Caco-2 (cell line): Measurements from ENCODE around the gene CCDC85C. TPM values are rescaled to one million over a fixed set of nuclear protein-coding genes. Genes with fewer than 3 reads are reported as not detected.

Source experiments
- BruUV-seq: library from RNA; stranded (reverse); fragments of 400-500 nt; replicated peaks from 2 replicates; lab custom pipeline; 2021; lab: Mats Ljungman, UMichigan
- CTCF ChIA-PET: fragments of 300-600 bp; sonication (Branson Sonifier 250); formaldehyde crosslinking; loops from one replicate; lab custom pipeline; 2022; ENCODE audit warnings: antibody characterized with exemption; lab: Charles Lee
- POLR2A ChIA-PET: fragments of 300-600 bp; sonication (Branson Sonifier 250); formaldehyde crosslinking; loops from one replicate; lab custom pipeline; 2022; ENCODE audit warnings: antibody characterized with exemption; lab: Charles Lee
- DNase-seq, 2 experiments: peaks; one replicate each; pipeline versions ENCODE4 v3.0.0 to v3.0.0-alpha.2; 2020 to 2022
- H3K27me3 ChIP-seq: replicated peaks from 2 replicates; pipeline ENCODE4 v1.6.0; 2011; ENCODE audit warnings: low read length; ENCODE audit not compliant: control insufficient read depth, insufficient read depth
- H3K36me3 ChIP-seq: 2 replicates; pipeline ENCODE4 v1.5.1; 2011; ENCODE audit warnings: low read length; ENCODE audit not compliant: control insufficient read depth, insufficient read depth
- H3K4me1 ChIP-seq: fragments of 250-450 bp; sonication (Bioruptor Pico); 2 replicates; pipeline ENCODE4 v1.5.1; 2020; ENCODE audit warnings: mild to moderate bottlenecking
- H3K4me3 ChIP-seq: 2 replicates; pipeline ENCODE4 v1.5.1; 2011; ENCODE audit warnings: low read depth, mild to moderate bottlenecking, control low read depth, low read length
- H3K9me3 ChIP-seq: fragments of 250-450 bp; sonication (Bioruptor Pico); 2 replicates; pipeline ENCODE4 v1.5.1; 2020; ENCODE audit warnings: mild to moderate bottlenecking, moderate library complexity
- H3K27ac Mint-ChIP-seq: one replicate; pipeline ENCODE4 v1.8.0; 2022; ENCODE audit warnings: mixed read lengths; ENCODE audit not compliant: unreplicated experiment
- H3K27me3 Mint-ChIP-seq: one replicate; pipeline ENCODE4 v1.8.0; 2022; ENCODE audit warnings: mixed read lengths; ENCODE audit not compliant: insufficient read depth, unreplicated experiment
- H3K36me3 Mint-ChIP-seq: one replicate; pipeline ENCODE4 v1.8.0; 2022; ENCODE audit warnings: mild to moderate bottlenecking, mixed read lengths; ENCODE audit not compliant: insufficient read depth, unreplicated experiment
- H3K4me1 Mint-ChIP-seq: one replicate; pipeline ENCODE4 v1.8.0; 2022; ENCODE audit warnings: low read depth, mixed read lengths; ENCODE audit not compliant: unreplicated experiment
- H3K4me3 Mint-ChIP-seq: one replicate; pipeline ENCODE4 v1.8.0; 2022; ENCODE audit warnings: mild to moderate bottlenecking, moderate library complexity, mixed read lengths; ENCODE audit not compliant: unreplicated experiment
- H3K9me3 Mint-ChIP-seq: one replicate; pipeline ENCODE4 v1.8.0; 2022; ENCODE audit warnings: mixed read lengths; ENCODE audit not compliant: unreplicated experiment
- intact Hi-C: fragments of 100-400 bp; cut with micrococcal nuclease; formaldehyde crosslinking; loops from one replicate; pipeline ENCODE4 v1.10.0; 2022; ENCODE audit not compliant: unreplicated experiment
- total RNA-seq: library from RNA; stranded (reverse); gene quantifications from 2 replicates; pipeline ENCODE4 v1.2.3, GENCODE V29; 2022
- TF ChIP-seq, protein P1 (sequence below), 2 experiments: fragments of 200-600 bp in 1 of 2; IDR thresholded peaks; 1 replicate in 1 of 2; 2 replicates in 1 of 2; pipeline versions ENCODE4 v1.5.1 to v1.8.0; 2011 to 2022; ENCODE audit warnings: antibody characterized with exemption in 1 of 2, control low read depth in 1 of 2, inconsistent platforms in 1 of 2, low read depth in 1 of 2, low read length in 1 of 2, mild to moderate bottlenecking in 1 of 2, moderate library complexity in 1 of 2; ENCODE audit not compliant: insufficient read depth in 1 of 2, severe bottlenecking in 1 of 2, unreplicated experiment in 1 of 2

The CCDC85C gene
- total RNA-seq, 1 experiment from 2014 or later: 76.2 TPM

DNA sequence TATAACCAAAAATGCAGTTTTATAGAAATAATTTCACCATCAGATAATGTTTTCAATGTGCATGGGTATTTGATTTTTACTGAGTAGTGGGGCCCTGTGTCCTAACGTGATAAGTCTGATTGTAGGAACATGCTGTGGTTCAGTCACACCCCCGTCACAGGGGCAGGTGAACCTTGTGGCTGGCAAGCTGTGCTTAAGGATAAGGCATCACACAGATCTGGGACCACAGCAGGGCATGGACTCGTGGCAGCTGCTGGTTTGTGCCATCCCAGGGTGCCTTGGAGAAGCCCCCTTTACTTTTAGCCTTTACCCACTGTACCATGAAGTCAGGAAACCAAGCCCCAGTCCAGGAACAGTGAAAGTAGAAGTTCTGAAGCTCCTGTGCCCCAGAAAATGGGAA, 106.1 kb downstream of the CCDC85C start:
- BruUV-seq: no TSS peak
- POLR2A ChIA-PET: no interaction called here
- Mint-ChIP-seq H3K4me1 (no peaks in the 10 kb centered on the region), H3K36me3 (peaks cover 69% of the 10 kb centered on the region), H3K4me3 (no peak overlapping the region), H3K9me3 (no peaks in the 10 kb centered on the region), H3K27ac (no peak overlapping the region), H3K27me3 (no peaks in the 10 kb centered on the region)
- DNase-seq: no peak
- CTCF ChIA-PET: no interaction called here
- no peaks in the 10 kb centered on the region for H3K4me1 ChIP-seq
- H3K36me3 ChIP-seq: peaks cover 6% of the 10 kb centered on the region
- H3K9me3 ChIP-seq: no peaks in the 10 kb centered on the region
- H3K4me3 ChIP-seq: no peak overlapping the region
- TF ChIP-seq, protein P1, sequence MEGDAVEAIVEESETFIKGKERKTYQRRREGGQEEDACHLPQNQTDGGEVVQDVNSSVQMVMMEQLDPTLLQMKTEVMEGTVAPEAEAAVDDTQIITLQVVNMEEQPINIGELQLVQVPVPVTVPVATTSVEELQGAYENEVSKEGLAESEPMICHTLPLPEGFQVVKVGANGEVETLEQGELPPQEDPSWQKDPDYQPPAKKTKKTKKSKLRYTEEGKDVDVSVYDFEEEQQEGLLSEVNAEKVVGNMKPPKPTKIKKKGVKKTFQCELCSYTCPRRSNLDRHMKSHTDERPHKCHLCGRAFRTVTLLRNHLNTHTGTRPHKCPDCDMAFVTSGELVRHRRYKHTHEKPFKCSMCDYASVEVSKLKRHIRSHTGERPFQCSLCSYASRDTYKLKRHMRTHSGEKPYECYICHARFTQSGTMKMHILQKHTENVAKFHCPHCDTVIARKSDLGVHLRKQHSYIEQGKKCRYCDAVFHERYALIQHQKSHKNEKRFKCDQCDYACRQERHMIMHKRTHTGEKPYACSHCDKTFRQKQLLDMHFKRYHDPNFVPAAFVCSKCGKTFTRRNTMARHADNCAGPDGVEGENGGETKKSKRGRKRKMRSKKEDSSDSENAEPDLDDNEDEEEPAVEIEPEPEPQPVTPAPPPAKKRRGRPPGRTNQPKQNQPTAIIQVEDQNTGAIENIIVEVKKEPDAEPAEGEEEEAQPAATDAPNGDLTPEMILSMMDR (IDR thresholded peaks at IDR 0.05; ENCODE audit: insufficient read depth in 1 of 2, low read depth in 1 of 2, low read length in 1 of 2, severe bottlenecking in 1 of 2, unreplicated experiment in 1 of 2): no peak
- no peaks in the 10 kb centered on the region for H3K27me3 ChIP-seq
- intact Hi-C loops: no loop called here

DNA sequence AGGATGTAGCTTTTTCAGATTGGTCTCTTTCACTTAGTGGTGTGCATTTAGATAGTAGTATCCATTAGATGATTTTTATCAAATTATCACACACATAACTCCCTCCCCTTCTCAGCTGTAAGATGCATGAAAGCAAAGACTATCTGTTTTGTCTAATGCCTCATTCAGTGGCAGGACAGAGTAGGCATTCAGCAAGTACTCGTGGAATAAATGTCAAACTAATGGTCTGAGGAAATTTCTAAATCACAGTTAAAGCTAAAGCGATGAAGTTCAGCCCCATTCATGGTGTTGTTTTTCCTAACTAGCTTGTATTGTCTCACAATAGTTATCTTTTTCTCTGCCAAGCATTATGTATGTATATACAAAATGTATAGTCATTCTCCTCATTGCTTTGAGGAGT, 106.7 kb downstream of the CCDC85C start:
- no peak overlapping the region for H3K4me3 ChIP-seq
- Mint-ChIP-seq H3K27me3 (no peaks in the 10 kb centered on the region), H3K4me3 (no peak overlapping the region), H3K27ac (no peak overlapping the region), H3K4me1 (no peaks in the 10 kb centered on the region), H3K9me3 (no peaks in the 10 kb centered on the region), H3K36me3 (peaks cover 69% of the 10 kb centered on the region)
- ChIA-PET POLR2A (no interaction called here), CTCF (no interaction called here)
- H3K4me1 ChIP-seq: no peaks in the 10 kb centered on the region
- no TSS peak for BruUV-seq
- DNase-seq: no peak
- TF ChIP-seq, protein P1 (IDR thresholded peaks at IDR 0.05; ENCODE audit: insufficient read depth in 1 of 2, low read depth in 1 of 2, low read length in 1 of 2, severe bottlenecking in 1 of 2, unreplicated experiment in 1 of 2): no peak
- no peaks in the 10 kb centered on the region for H3K9me3 ChIP-seq
- H3K27me3 ChIP-seq: no peaks in the 10 kb centered on the region
- intact Hi-C loops: no loop called here
- peaks cover 3% of the 10 kb centered on the region; the same call in 1 of the 2 replicates for H3K36me3 ChIP-seq

DNA sequence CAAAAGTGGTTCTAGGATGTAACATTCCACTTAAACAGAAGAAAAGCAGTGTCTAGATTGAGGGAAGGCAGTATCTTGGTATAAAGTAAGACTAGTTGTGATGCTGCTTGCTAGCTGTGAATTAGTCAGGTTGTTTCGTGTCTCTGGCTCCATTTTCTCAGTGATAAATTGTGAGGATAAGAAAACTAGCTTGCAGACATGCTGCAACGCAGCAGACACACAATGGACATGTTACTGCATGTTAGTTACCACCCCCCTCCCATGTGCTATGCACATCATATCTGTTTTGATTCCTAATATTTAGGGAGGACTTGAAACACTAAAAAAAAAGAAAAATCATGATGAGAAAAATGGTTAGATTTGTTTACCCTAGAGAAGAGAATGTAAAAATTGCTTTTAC, 119.9 kb downstream of the CCDC85C start:
- Mint-ChIP-seq H3K36me3 (peaks cover 17% of the 10 kb centered on the region), H3K27me3 (no peaks in the 10 kb centered on the region), H3K4me1 (peaks cover 38% of the 10 kb centered on the region), H3K9me3 (no peaks in the 10 kb centered on the region), H3K27ac (no peak overlapping the region), H3K4me3 (no peak overlapping the region)
- CTCF ChIA-PET: no interaction called here
- H3K4me1 ChIP-seq: peaks cover 17% of the 10 kb centered on the region
- no peaks in the 10 kb centered on the region for H3K36me3 ChIP-seq
- DNase-seq: no peak
- TF ChIP-seq, protein P1 (IDR thresholded peaks at IDR 0.05; ENCODE audit: insufficient read depth in 1 of 2, low read depth in 1 of 2, low read length in 1 of 2, severe bottlenecking in 1 of 2, unreplicated experiment in 1 of 2): no peak
- intact Hi-C loops: no loop called here
- no peak overlapping the region for H3K4me3 ChIP-seq
- no peaks in the 10 kb centered on the region for H3K9me3 ChIP-seq
- POLR2A ChIA-PET: no interaction called here
- no TSS peak for BruUV-seq
- H3K27me3 ChIP-seq: no peaks in the 10 kb centered on the region
